Type B pancreatic cell (in vitro differentiated cells): ENCODE results near the gene PEX7. TPM values are rescaled to one million over a fixed set of nuclear protein-coding genes. Genes with fewer than 3 reads are reported as not detected.
"Not testable (repeated sequence)": the region's sequence is repeated elsewhere in the genome, so short reads cannot be mapped to it uniquely, and the experiment has no call there.

Experiments
- DNase-seq: peaks from one replicate; pipeline ENCODE4 v3.0.0; 2021; ENCODE audit warnings: mixed read lengths; ENCODE audit not compliant: unreplicated experiment; ENCODE audit errors: extremely low spot score
- H3K27ac Mint-ChIP-seq: 2 replicates; pipeline ENCODE4 v1.8.0; 2021; ENCODE audit warnings: mild to moderate bottlenecking, mixed read lengths
- H3K27me3 Mint-ChIP-seq: 2 replicates; pipeline ENCODE4 v1.8.0; 2021; ENCODE audit warnings: mixed read lengths
- H3K36me3 Mint-ChIP-seq: 2 replicates; pipeline ENCODE4 v1.8.0; 2021; ENCODE audit warnings: mixed read lengths
- H3K4me1 Mint-ChIP-seq: one replicate; pipeline ENCODE4 v1.8.0; 2021; ENCODE audit warnings: mixed read lengths; ENCODE audit not compliant: unreplicated experiment
- H3K4me3 Mint-ChIP-seq: 2 replicates; pipeline ENCODE4 v1.8.0; 2021; ENCODE audit warnings: mild to moderate bottlenecking, mixed read lengths
- H3K9me3 Mint-ChIP-seq: 2 replicates; pipeline ENCODE4 v1.8.0; 2021; ENCODE audit warnings: mixed read lengths
- CTCF ChIP-seq: fragments of 200-600 bp; sonication (generic); conservative IDR thresholded peaks from 2 replicates; pipeline ENCODE4 v1.5.0; 2021; ENCODE audit warnings: antibody characterized with exemption, mild to moderate bottlenecking
- total RNA-seq: library from RNA; stranded (reverse); gene quantifications from 2 replicates; pipeline ENCODE4 v1.2.1, GENCODE V29; 2021; ENCODE audit warnings: low replicate concordance

The PEX7 gene
- total RNA-seq, 1 donor from 2014 or later = 5.4 TPM

GRCh38 chr6:136787726-136788068, 34.7 kb upstream of the PEX7 start:
- Mint-ChIP-seq H3K4me3 (no peak overlapping the region), H3K9me3 (no peaks in the 10 kb centered on the region), H3K27ac (peak overlapping the region; percentile 37), H3K36me3 (no peaks in the 10 kb centered on the region), H3K4me1 (peaks cover 4% of the 10 kb centered on the region), H3K27me3 (peaks cover 31% of the 10 kb centered on the region)
- no peak for TF ChIP-seq CTCF
- DNase-seq = no peak

- H3K4me3 Mint-ChIP-seq = peak overlapping the region; percentile 56
- peaks cover 33% of the 10 kb centered on the region for H3K27me3 Mint-ChIP-seq
- DNase-seq = no peak
- H3K27ac Mint-ChIP-seq = peak overlapping the region; percentile 37
- peaks cover 6% of the 10 kb centered on the region for H3K4me1 Mint-ChIP-seq
- TF ChIP-seq CTCF = no peak
- H3K9me3 Mint-ChIP-seq = no peaks in the 10 kb centered on the region
- H3K36me3 Mint-ChIP-seq = no peaks in the 10 kb centered on the region
These were observed 34.1 kb upstream of the PEX7 start for GRCh38 chr6:136788069-136788902.

GRCh38 chr6:136789440-136789839, 33.0 kb upstream of the PEX7 start:
- H3K9me3 Mint-ChIP-seq, H3K36me3 Mint-ChIP-seq: not testable (repeated sequence)
- H3K27me3 Mint-ChIP-seq = peaks cover 36% of the 10 kb centered on the region

GRCh38 chr6:136790411-136791295, 31.7 kb upstream of the PEX7 start:
- no peak for DNase-seq
- Mint-ChIP-seq H3K27me3 (peaks cover 36% of the 10 kb centered on the region), H3K9me3 (no peaks in the 10 kb centered on the region), H3K27ac (peak overlapping the region; percentile 85), H3K4me1 (peaks cover 9% of the 10 kb centered on the region), H3K36me3 (no peaks in the 10 kb centered on the region), H3K4me3 (peak overlapping the region; percentile 91)
- TF ChIP-seq CTCF = no peak

More at GRCh38 chr6:136789440-136789839, 33.0 kb upstream of the PEX7 start:
- not testable (repeated sequence) for H3K27ac Mint-ChIP-seq, H3K4me1 Mint-ChIP-seq, DNase-seq, H3K4me3 Mint-ChIP-seq

GRCh38 chr6:136791296-136792094, 30.9 kb upstream of the PEX7 start:
- no peak for DNase-seq
- H3K36me3 Mint-ChIP-seq = no peaks in the 10 kb centered on the region
- peak overlapping the region; percentile 91 for H3K4me3 Mint-ChIP-seq
- no peak for TF ChIP-seq CTCF
- peak overlapping the region; percentile 85 for H3K27ac Mint-ChIP-seq
- no peaks in the 10 kb centered on the region for H3K9me3 Mint-ChIP-seq
- H3K4me1 Mint-ChIP-seq = peaks cover 9% of the 10 kb centered on the region
- peaks cover 36% of the 10 kb centered on the region for H3K27me3 Mint-ChIP-seq
